Muscle layer of duodenum (tissue), 2 donors: ENCODE data around the gene FAM53A.

Experiments
- H3K27ac ChIP-seq: one replicate; pipeline ENCODE4 v1.7.0; 2013; ENCODE audit warnings: mild to moderate bottlenecking, low read length
- H3K27me3 ChIP-seq: one replicate; pipeline ENCODE4 v1.7.0; 2013; ENCODE audit warnings: low read depth, mild to moderate bottlenecking, control low read depth, low read length
- H3K36me3 ChIP-seq, 2 donors: one replicate each; pipeline ENCODE4 v1.7.0; 2013; ENCODE audit warnings: low read length in 2 of 2, control low read depth in 1 of 2, mild to moderate bottlenecking in 1 of 2; ENCODE audit not compliant: insufficient read depth in 2 of 2, control insufficient read depth in 1 of 2
- H3K4me1 ChIP-seq, 2 donors: one replicate each; pipeline ENCODE4 v1.7.0; 2013; ENCODE audit warnings: low read length in 2 of 2, mild to moderate bottlenecking in 2 of 2, control low read depth in 1 of 2, moderate library complexity in 1 of 2; ENCODE audit not compliant: insufficient read depth in 2 of 2, control insufficient read depth in 1 of 2
- H3K4me3 ChIP-seq, 2 donors: one replicate each; pipeline ENCODE4 v1.7.0; 2013; ENCODE audit warnings: low read length in 2 of 2, low read depth in 1 of 2, mild to moderate bottlenecking in 1 of 2
- H3K9me3 ChIP-seq, 2 donors: one replicate each; pipeline ENCODE4 v1.7.0; 2013; ENCODE audit warnings: low read length in 2 of 2, control low read depth in 1 of 2, mild to moderate bottlenecking in 1 of 2; ENCODE audit not compliant: control insufficient read depth in 1 of 2
- donor health status: healthy.

Gene FAM53A

DNA sequence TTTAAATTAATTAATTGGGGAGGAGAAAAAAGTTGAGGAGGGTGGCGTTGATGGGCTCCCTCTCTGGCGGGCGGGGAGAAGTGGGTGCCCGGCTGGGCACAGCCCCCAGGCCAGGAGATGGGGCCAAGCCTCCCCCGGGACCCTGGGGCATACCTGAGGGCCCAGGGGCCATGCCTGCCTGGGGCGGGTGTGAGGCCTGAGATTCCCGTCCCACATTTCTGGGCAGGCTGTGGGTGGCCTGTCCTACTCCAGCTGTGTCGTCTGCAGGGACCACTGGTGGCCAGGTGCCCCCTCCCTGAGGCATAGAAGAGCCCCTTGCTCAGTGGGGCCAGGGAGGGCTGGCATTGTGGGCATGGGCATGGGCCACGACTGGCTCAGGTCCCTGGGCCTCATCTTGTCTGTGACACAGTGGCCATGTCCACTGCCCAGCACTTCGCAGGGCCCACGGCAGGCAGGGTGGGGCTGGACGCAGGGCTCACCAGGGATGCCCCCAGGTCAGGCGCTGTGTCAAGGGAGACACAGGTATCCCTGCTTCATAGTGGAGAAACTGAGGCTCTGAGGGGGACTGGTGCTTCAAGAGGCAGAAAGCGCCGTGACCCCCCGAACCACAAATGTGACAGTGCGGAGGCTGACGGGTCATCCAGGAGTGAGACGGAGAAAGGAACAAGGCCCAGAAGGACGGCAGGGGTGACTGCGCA lies 60.1 kb downstream of the FAM53A start:
- no peaks in the 10 kb centered on the region for H3K36me3 ChIP-seq
- no peaks in the 10 kb centered on the region for H3K4me1 ChIP-seq
- H3K4me3 ChIP-seq, result no peak overlapping the region
- no peaks in the 10 kb centered on the region for H3K27me3 ChIP-seq
- no peaks in the 10 kb centered on the region for H3K9me3 ChIP-seq
- no peak overlapping the region for H3K27ac ChIP-seq

DNA sequence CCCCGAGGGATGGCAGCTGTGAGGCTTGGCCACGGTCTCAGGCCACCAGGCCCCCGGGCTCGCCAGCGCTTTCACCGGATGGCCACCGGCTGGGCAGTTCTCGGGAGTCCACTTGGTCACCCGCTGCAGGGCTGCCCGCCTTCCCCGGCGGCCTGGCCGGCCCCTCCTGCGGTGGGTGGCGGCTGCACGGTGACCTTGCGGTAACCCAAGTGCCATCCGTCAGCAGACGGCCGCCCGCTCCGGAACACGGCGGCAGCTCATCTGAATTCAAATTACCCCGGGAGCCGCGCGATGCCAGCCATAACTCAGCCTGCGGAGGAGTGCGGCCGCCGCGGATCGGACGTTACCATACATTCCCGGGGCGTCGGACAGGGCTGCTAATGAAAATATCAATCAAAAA lies 60.7 kb downstream of the FAM53A start:
- Histone ChIP-seq H3K4me1 (no peaks in the 10 kb centered on the region), H3K27ac (no peak overlapping the region), H3K27me3 (no peaks in the 10 kb centered on the region), H3K36me3 (no peaks in the 10 kb centered on the region), H3K4me3 (no peak overlapping the region), H3K9me3 (no peaks in the 10 kb centered on the region)

DNA sequence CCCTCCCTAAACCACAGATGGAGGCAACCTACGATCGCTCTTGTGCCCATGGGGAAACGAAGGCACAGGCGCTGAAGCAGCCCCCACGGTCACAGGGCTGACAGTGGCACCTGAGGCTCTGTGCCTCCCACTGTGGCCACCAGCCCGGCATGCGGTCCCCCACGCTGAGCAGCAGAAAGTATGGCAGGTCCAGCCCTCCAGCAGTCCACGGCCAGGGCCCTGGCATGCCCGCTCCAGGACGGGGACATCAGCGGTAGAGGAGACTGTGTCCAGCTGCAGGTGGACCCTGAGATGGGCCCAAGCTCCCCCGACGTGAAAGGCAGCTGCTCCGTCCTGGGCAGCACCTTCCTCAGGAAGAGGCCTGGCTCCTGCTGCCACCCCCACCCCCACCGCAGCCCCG lies 61.2 kb downstream of the FAM53A start:
- Histone ChIP-seq H3K27me3 (no peaks in the 10 kb centered on the region), H3K36me3 (no peaks in the 10 kb centered on the region)

DNA sequence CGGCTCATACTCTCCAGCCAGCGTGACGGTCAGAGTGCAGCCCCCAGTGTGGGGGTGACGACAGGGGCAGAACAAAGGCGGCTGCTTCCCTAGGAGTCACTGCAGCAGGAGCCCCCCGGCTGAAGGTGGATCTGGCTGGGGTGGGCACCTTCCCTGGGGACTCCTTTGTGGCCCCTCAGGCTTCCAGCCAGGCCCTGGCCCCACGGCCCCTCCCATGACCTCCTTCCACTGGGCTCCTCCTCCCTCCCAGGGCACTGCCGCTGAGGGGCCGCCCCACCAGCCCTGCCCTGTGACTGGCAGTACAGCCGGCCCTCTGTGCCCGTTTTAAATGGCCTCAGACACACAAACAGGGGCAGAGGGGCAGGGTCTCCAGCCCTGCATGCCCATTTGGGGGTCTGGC lies 61.9 kb downstream of the FAM53A start:
- Histone ChIP-seq H3K4me1 (no peaks in the 10 kb centered on the region), H3K27ac (no peak overlapping the region), H3K36me3 (no peaks in the 10 kb centered on the region), H3K27me3 (no peaks in the 10 kb centered on the region), H3K4me3 (no peak overlapping the region), H3K9me3 (peaks cover 0 to 7% of the 10 kb centered on the region in 2 donors)

More for the DNA sequence above, 61.2 kb downstream of the FAM53A start:
- peaks cover 0 to 2% of the 10 kb centered on the region in 2 donors for H3K9me3 ChIP-seq
- no peak overlapping the region for H3K4me3 ChIP-seq
- H3K4me1 ChIP-seq, result no peaks in the 10 kb centered on the region
- H3K27ac ChIP-seq, result no peak overlapping the region

DNA sequence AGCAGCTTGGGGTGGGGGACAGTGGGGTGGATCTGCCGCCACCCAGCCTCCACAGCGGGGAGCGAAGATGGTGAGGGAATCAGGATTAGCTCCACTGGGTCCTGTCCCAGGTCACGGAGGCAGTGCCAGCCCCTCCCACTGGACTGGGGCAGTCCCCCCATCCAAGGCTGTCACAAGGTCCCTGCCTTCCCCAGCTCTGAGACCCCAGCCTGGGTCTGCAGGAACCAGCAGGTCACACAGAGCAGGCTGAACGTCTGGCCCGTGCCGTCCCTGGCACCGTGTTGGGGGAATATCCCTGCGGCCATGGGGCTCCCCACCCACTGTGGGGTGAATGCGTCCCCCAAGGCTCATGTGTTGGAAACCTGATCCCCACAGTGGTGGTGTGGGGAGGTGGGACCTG lies 62.6 kb downstream of the FAM53A start:
- no peak overlapping the region for H3K27ac ChIP-seq
- no peak overlapping the region for H3K4me3 ChIP-seq
- H3K9me3 ChIP-seq, result peaks cover 0 to 7% of the 10 kb centered on the region in 2 donors
- no peaks in the 10 kb centered on the region for H3K4me1 ChIP-seq
- H3K36me3 ChIP-seq, result no peaks in the 10 kb centered on the region
- H3K27me3 ChIP-seq, result no peaks in the 10 kb centered on the region

DNA sequence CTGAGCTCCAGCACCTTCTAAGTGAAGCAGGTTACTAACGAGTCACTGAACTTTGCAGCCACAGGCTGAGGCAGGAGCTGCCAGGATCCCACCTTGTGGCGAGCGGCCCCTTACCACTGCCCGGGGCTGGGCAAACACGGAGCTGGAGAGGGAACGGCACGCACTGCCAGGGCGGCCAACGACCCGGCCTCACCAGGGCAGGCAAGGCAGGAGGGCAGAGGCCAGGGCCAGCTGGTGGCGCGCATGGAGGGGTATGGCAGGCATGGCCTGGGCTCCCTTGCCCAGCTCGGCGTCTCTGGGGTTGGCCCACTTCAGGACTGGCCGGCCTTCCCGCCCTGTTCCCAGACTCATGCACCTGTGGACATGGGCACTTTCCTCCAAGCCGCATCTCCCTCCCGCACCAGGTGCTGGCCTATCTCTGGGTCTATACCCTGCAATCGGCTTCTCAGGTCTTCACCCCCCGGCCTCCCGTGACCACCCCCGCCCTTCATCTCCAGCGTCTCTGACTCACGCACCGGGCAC lies 64.9 kb downstream of the FAM53A start:
- no peaks in the 10 kb centered on the region for H3K27me3 ChIP-seq
- no peak overlapping the region for H3K4me3 ChIP-seq
- H3K4me1 ChIP-seq, result no peaks in the 10 kb centered on the region
- H3K27ac ChIP-seq, result no peak overlapping the region
- H3K36me3 ChIP-seq, result no peaks in the 10 kb centered on the region
- H3K9me3 ChIP-seq, result peaks cover 0 to 7% of the 10 kb centered on the region in 2 donors

DNA sequence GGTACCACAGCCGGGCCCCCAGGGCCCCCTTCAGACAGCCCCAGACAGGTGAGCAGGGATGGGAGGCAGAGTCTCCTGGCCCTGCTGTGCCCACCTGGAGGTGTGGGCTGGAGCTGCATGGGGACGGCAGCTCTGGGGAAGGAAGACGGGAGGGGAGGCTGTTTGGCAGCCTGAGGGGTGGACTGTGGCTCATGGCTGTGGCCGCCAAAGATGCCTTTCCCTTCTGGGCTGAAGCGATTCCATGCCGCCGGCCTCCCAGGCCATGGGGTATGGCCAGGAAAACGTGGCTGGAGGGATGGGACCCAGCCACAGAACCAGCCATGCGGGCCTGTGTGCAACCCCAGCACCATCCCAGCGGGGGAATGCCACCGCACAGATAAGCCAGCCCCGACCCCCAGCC lies 65.7 kb downstream of the FAM53A start:
- Histone ChIP-seq H3K27me3 (no peaks in the 10 kb centered on the region), H3K4me3 (no peak overlapping the region), H3K36me3 (no peaks in the 10 kb centered on the region), H3K27ac (no peak overlapping the region), H3K4me1 (no peaks in the 10 kb centered on the region), H3K9me3 (peaks cover 0 to 7% of the 10 kb centered on the region in 2 donors)

DNA sequence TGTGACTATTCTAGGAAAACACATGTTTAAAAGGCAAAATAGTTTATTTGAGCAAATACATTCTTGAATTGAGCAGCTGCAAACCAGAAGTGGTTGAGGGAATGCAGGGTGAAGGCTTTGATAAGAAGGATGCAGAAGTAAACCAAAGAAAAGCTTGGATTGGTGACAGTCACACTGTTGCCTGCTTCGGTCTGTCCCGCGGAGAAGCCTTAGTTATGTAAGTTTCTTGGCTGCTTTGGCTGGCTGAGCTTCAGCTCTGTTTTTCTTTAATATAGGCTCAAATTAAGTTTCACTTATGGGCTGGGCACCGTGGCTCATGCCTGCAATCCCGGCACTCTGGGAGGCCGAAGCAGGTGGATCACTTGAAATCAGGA lies 67.6 kb downstream of the FAM53A start:
- no peak overlapping the region for H3K4me3 ChIP-seq
- H3K27me3 ChIP-seq, result no peaks in the 10 kb centered on the region
- H3K27ac ChIP-seq, result no peak overlapping the region
- no peaks in the 10 kb centered on the region for H3K4me1 ChIP-seq
- peaks cover 0 to 7% of the 10 kb centered on the region in 2 donors for H3K9me3 ChIP-seq
- no peaks in the 10 kb centered on the region for H3K36me3 ChIP-seq

DNA sequence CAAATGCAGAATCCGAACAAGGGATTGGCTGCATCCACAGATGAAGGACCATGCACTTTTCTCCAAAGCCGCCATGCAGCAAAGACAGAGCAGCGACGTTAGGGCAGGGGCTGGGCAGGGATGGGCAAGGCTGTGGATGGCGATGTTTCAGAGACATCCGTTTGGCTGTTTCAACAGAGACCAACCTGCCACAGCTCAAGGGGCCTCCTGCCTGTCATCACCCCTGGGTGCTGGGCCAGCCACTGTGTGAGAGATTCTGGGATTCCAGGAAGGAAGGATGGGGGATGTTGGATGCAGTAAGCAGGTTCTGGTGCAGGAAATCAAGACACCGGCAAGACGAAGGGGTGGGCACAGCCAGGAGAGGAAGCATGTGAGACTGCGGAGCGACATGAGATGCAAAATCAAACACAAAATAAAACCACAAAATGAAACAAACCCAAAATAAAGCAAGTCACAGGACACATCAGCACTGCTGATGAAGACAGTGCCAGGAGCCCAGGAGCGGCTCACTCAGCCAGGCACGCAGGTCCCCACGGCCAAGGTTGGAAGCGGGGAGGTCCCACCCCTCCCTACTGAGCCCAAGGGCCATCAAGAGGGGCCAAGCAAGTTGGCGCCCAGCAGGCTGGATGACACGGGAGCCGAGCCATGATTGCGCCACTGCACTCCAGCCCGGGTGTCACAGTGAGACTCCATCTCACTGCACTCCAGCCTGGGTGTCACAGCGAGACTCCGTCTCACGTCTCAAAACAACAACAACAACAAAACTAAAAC lies 68.1 kb downstream of the FAM53A start:
- H3K36me3 ChIP-seq, result no peaks in the 10 kb centered on the region
- no peak overlapping the region for H3K4me3 ChIP-seq
- H3K27me3 ChIP-seq, result no peaks in the 10 kb centered on the region
- no peaks in the 10 kb centered on the region for H3K4me1 ChIP-seq
- peaks cover 0 to 7% of the 10 kb centered on the region in 2 donors for H3K9me3 ChIP-seq
- no peak overlapping the region for H3K27ac ChIP-seq

DNA sequence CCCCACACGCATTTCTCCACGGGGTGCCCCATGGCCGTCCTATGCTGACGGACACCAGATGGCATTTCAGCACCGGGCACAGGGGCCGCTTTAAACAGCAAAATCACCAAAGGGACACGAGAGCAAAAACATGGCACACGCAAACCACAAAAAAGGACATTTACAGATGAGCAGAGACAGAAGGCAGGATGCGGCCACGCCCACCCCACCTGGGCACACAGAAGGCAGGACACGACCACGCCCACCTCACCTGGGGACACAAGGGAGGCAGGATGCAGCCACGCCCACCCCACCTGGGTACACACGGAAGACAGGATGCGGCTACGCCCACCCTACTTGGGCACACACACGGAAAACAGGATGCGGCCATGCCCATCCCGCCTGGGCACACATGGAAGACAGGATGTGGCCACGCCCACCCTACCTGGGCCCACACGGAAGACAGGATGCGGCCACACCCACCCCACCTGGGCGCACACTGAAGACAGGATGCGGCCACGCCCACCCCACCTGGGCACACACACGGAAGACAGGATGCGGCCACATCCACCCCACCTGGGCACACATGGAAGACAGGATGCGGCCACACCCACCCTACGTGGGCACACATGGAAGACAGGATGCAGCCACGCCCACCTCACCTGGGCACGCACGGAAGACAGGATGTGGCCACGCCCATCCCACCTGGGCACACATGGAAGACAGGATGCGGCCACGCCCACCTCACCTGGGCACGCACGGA lies 69.1 kb downstream of the FAM53A start:
- Histone ChIP-seq H3K27ac (no peak overlapping the region), H3K9me3 (peaks cover 0 to 7% of the 10 kb centered on the region in 2 donors), H3K27me3 (no peaks in the 10 kb centered on the region), H3K36me3 (no peaks in the 10 kb centered on the region), H3K4me1 (no peaks in the 10 kb centered on the region), H3K4me3 (no peak overlapping the region)

DNA sequence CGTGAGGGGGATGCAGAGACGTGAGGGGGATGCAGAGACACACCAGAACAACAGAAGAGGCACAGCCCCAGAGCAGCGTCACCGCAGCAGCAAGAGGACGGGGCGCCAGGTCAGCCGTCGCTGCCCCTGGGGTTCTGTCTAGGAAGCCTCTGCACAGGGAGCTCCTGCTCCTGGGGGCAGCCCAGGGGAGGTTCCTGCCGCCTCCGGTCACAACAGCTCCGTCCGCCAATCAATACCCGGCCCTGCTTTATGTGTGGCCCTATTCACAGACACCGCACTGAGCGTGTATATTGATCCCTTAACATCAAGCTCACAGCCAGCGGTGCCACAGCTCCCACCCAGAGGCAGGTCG lies 69.6 kb downstream of the FAM53A start:
- Histone ChIP-seq H3K27ac (no peak overlapping the region), H3K36me3 (no peaks in the 10 kb centered on the region), H3K4me1 (no peaks in the 10 kb centered on the region), H3K9me3 (peaks cover 0 to 7% of the 10 kb centered on the region in 2 donors), H3K27me3 (no peaks in the 10 kb centered on the region), H3K4me3 (no peak overlapping the region)
